ENCODE measurements around the gene RFTN1. TPM values are rescaled to one million over a fixed set of nuclear protein-coding genes. Genes with fewer than 3 reads are reported as not detected.

The RFTN1 gene
- total and polyA plus RNA-seq, 2 donors (not counting 1 experiment from before 2014, with no cell fraction given) = 35.1 to 35.5 TPM

DNA sequence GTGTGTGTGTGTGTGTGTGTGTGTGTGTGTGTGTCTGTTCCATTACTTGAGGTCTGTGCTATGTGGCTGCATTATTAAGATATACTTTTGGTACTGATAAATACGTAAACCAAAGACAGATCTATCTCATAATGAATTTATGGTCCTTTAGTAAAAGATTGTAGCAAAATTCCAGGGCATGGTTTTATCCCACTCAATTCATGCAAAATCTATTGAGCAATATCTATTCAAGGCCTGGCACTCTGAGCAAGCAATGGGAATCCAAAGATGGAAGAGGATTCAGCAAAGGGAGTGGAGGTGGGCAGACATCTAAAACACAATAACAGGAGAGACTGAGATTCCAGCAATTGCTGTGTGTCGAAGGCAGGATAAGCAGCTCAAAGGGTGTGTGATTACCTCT lies 86.8 kb downstream of the RFTN1 start:
- peak in 1 of 2 donors; percentile 18 for DNase-seq (ENCODE audit: low read depth in 2 of 2)
- H3K36me3 ChIP-seq (ENCODE audit: control insufficient read depth, insufficient read depth, low read length) = peaks cover 2% of the 10 kb centered on the region
- H3K4me2 ChIP-seq (ENCODE audit: extremely low read depth, insufficient read depth, low read length) = no peak overlapping the region
- H3K79me2 ChIP-seq (ENCODE audit: control insufficient read depth, insufficient read depth, low read length) = no peaks in the 10 kb centered on the region
- no peak overlapping the region for H2AFZ ChIP-seq (ENCODE audit: low read length)
- H3K9me3 ChIP-seq (ENCODE audit: control insufficient read depth, insufficient read depth, low read depth, low read length) = no peaks in the 10 kb centered on the region
- no peak overlapping the region for H3K4me3 ChIP-seq (replicated peaks in 1 of 4; ENCODE audit: control extremely low read depth in 1 of 4, insufficient read depth in 1 of 4, low read depth in 3 of 4, low read length in 4 of 4)
- TF ChIP-seq, protein P1, sequence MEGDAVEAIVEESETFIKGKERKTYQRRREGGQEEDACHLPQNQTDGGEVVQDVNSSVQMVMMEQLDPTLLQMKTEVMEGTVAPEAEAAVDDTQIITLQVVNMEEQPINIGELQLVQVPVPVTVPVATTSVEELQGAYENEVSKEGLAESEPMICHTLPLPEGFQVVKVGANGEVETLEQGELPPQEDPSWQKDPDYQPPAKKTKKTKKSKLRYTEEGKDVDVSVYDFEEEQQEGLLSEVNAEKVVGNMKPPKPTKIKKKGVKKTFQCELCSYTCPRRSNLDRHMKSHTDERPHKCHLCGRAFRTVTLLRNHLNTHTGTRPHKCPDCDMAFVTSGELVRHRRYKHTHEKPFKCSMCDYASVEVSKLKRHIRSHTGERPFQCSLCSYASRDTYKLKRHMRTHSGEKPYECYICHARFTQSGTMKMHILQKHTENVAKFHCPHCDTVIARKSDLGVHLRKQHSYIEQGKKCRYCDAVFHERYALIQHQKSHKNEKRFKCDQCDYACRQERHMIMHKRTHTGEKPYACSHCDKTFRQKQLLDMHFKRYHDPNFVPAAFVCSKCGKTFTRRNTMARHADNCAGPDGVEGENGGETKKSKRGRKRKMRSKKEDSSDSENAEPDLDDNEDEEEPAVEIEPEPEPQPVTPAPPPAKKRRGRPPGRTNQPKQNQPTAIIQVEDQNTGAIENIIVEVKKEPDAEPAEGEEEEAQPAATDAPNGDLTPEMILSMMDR (conservative IDR thresholded peaks at IDR 0.05 in 1 of 2, IDR thresholded peaks at IDR 0.05 in 1 of 2; ENCODE audit: low read depth in 1 of 2, low read length in 2 of 2) = no peak
- no peak for TF ChIP-seq EZH2 (IDR thresholded peaks at IDR 0.05; ENCODE audit: low read length, missing control alignments)
- no peaks in the 10 kb centered on the region for H4K20me1 ChIP-seq (ENCODE audit: control insufficient read depth, extremely low read depth, insufficient read depth, low read length)
- no peak overlapping the region for H3K9ac ChIP-seq (ENCODE audit: insufficient read depth, low read length)
- H3K4me1 ChIP-seq (ENCODE audit: control insufficient read depth, extremely low read depth, insufficient read depth, low read length) = peaks cover 16% of the 10 kb centered on the region
- H3K27ac ChIP-seq (ENCODE audit: insufficient read depth, low read length) = peak overlapping the region; percentile 52
- H3K27me3 ChIP-seq (ENCODE audit: control insufficient read depth, insufficient read depth, low read length) = no peaks in the 10 kb centered on the region

DNA sequence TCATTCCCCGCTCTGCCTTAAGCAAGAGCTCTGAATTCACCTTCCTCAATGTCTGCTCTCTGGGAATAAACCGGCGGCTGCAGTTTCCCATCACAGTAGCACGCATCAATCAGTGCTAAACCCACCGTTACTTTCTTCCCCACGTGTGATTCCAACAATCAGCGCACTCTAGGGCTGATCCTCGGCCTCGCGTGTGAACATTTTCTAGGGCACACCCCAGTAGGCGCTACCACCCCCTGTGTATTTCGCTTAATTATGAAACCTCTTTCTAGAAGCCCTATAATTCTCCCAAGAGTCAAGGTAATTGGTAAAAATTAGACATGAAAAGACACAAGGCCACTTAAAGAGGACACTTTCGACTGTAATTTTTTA lies 87.5 kb downstream of the RFTN1 start:
- TF ChIP-seq, protein P1 (conservative IDR thresholded peaks at IDR 0.05 in 1 of 2, IDR thresholded peaks at IDR 0.05 in 1 of 2; ENCODE audit: low read depth in 1 of 2, low read length in 2 of 2) = no peak
- no peak for TF ChIP-seq EZH2 (IDR thresholded peaks at IDR 0.05; ENCODE audit: low read length, missing control alignments)
- no peak overlapping the region for H2AFZ ChIP-seq (ENCODE audit: low read length)
- H4K20me1 ChIP-seq (ENCODE audit: control insufficient read depth, extremely low read depth, insufficient read depth, low read length) = no peaks in the 10 kb centered on the region
- H3K79me2 ChIP-seq (ENCODE audit: control insufficient read depth, insufficient read depth, low read length) = no peaks in the 10 kb centered on the region
- no peak overlapping the region for H3K4me3 ChIP-seq (replicated peaks in 1 of 4; ENCODE audit: control extremely low read depth in 1 of 4, insufficient read depth in 1 of 4, low read depth in 3 of 4, low read length in 4 of 4)
- H3K9ac ChIP-seq (ENCODE audit: insufficient read depth, low read length) = no peak overlapping the region
- DNase-seq (ENCODE audit: low read depth in 2 of 2) = no peak
- peaks cover 16% of the 10 kb centered on the region for H3K4me1 ChIP-seq (ENCODE audit: control insufficient read depth, extremely low read depth, insufficient read depth, low read length)
- H3K27me3 ChIP-seq (ENCODE audit: control insufficient read depth, insufficient read depth, low read length) = no peaks in the 10 kb centered on the region
- H3K4me2 ChIP-seq (ENCODE audit: extremely low read depth, insufficient read depth, low read length) = no peak overlapping the region
- H3K27ac ChIP-seq (ENCODE audit: insufficient read depth, low read length) = no peak overlapping the region
- H3K9me3 ChIP-seq (ENCODE audit: control insufficient read depth, insufficient read depth, low read depth, low read length) = no peaks in the 10 kb centered on the region
- peaks cover 2% of the 10 kb centered on the region for H3K36me3 ChIP-seq (ENCODE audit: control insufficient read depth, insufficient read depth, low read length)

DNA sequence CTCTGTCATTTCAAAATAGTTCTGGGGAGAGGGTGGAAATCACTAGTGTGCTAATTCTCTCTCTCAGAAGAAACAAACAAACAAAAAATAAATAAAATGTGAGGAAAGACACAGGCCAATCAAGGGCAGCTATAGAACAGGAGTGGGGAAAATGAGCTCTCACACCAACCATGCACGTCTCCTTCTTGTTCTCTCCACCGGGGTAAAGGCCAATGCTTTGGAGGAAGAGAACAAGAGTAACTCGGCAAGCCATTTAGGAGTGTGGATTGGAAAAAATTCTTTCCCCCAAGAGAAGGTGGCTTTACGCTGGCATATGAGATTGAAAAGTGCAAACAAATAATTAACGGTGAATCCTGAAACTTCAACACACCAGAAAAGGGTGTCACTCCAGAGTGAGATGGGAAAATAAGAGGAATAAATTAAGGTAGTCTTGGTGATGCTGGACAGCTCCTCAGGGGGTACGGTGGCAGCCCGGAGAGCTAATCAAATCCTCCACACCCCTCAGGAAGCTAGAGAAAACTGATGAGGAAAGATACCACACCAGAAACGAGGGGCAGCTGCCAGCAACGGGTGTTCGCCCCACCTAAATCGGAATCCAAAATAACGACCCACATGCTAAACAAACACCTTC lies 88.0 kb downstream of the RFTN1 start:
- no peaks in the 10 kb centered on the region for H3K79me2 ChIP-seq (ENCODE audit: control insufficient read depth, insufficient read depth, low read length)
- H3K27ac ChIP-seq (ENCODE audit: insufficient read depth, low read length) = no peak overlapping the region

More for the DNA sequence above, 88.0 kb downstream of the RFTN1 start:
- H3K4me2 ChIP-seq (ENCODE audit: extremely low read depth, insufficient read depth, low read length) = no peak overlapping the region
- no peaks in the 10 kb centered on the region for H3K27me3 ChIP-seq (ENCODE audit: control insufficient read depth, insufficient read depth, low read length)
- no peaks in the 10 kb centered on the region for H3K9me3 ChIP-seq (ENCODE audit: control insufficient read depth, insufficient read depth, low read depth, low read length)
- peaks cover 16% of the 10 kb centered on the region for H3K4me1 ChIP-seq (ENCODE audit: control insufficient read depth, extremely low read depth, insufficient read depth, low read length)
- no peak overlapping the region for H3K9ac ChIP-seq (ENCODE audit: insufficient read depth, low read length)
- H2AFZ ChIP-seq (ENCODE audit: low read length) = no peak overlapping the region
- TF ChIP-seq, protein P1 (conservative IDR thresholded peaks at IDR 0.05 in 1 of 2, IDR thresholded peaks at IDR 0.05 in 1 of 2; ENCODE audit: low read depth in 1 of 2, low read length in 2 of 2) = no peak
- peaks cover 2% of the 10 kb centered on the region for H3K36me3 ChIP-seq (ENCODE audit: control insufficient read depth, insufficient read depth, low read length)
- no peak for DNase-seq (ENCODE audit: low read depth in 2 of 2)
- H3K4me3 ChIP-seq (replicated peaks in 1 of 4; ENCODE audit: control extremely low read depth in 1 of 4, insufficient read depth in 1 of 4, low read depth in 3 of 4, low read length in 4 of 4) = no peak overlapping the region
- H4K20me1 ChIP-seq (ENCODE audit: control insufficient read depth, extremely low read depth, insufficient read depth, low read length) = no peaks in the 10 kb centered on the region
